Erythroblast (primary cell): ENCODE results near the gene CMIP.

Experiments
- GATA1 ChIP-seq: IDR thresholded peaks from 2 replicates; pipeline ENCODE4 v1.6.1; 2011; ENCODE audit warnings: low read depth, mild to moderate bottlenecking, control low read depth, low read length, moderate library complexity
- POLR2A ChIP-seq: IDR thresholded peaks from 2 replicates; pipeline ENCODE4 v1.6.1; 2011; ENCODE audit warnings: mild to moderate bottlenecking, low read length

GRCh38 chr16:81620029-81620428, 175.4 kb downstream of the CMIP start:
- TF ChIP-seq POLR2A (no peak), GATA1 (no peak)
